HG02885 (cell line): ENCODE measurements around the gene ZC3H6.
A peak's percentile ranks its signal among the peaks of the same experiment; 100 is the strongest.
"Not testable (repeated sequence)": the region's sequence is repeated elsewhere in the genome, so short reads cannot be mapped to it uniquely, and the experiment has no call there.

Experiments
- ATAC-seq: cut with Tn5 transposase; IDR thresholded peaks from one replicate; pipeline ENCODE4 v1.9.1; 2021; ENCODE audit warnings: mild to moderate bottlenecking; ENCODE audit not compliant: unreplicated experiment, poor library complexity

The ZC3H6 gene

GRCh38 chr2:112321375-112322320, 46.3 kb downstream of the ZC3H6 start:
- ATAC-seq, result no peak

GRCh38 chr2:112322919-112323318, 47.5 kb downstream of the ZC3H6 start:
- no peak for ATAC-seq

- ATAC-seq, result no peak
Observed at GRCh38 chr2:112332123-112332696, 56.8 kb downstream of the ZC3H6 start.

- no peak for ATAC-seq
Observed at GRCh38 chr2:112335600-112335999, 60.2 kb downstream of the ZC3H6 start.

GRCh38 chr2:112339986-112340385, 64.6 kb downstream of the ZC3H6 start:
- no peak for ATAC-seq

GRCh38 chr2:112340475-112341267, 65.3 kb downstream of the ZC3H6 start:
- no peak for ATAC-seq

- ATAC-seq, result no peak
Observed at GRCh38 chr2:112342067-112342550, 66.7 kb downstream of the ZC3H6 start.

GRCh38 chr2:112343827-112344585, 68.6 kb downstream of the ZC3H6 start:
- ATAC-seq, result peak; percentile 56

- ATAC-seq, result no peak
Observed at GRCh38 chr2:112345030-112346027, 69.9 kb downstream of the ZC3H6 start.

GRCh38 chr2:112352292-112352691, 76.9 kb downstream of the ZC3H6 start:
- not testable (repeated sequence) for ATAC-seq

GRCh38 chr2:112352809-112353603, 77.6 kb downstream of the ZC3H6 start:
- not testable (repeated sequence) for ATAC-seq

GRCh38 chr2:112354335-112354734, 78.9 kb downstream of the ZC3H6 start:
- ATAC-seq, result not testable (repeated sequence)

- not testable (repeated sequence) for ATAC-seq
Observed at GRCh38 chr2:112360055-112360454, 84.7 kb downstream of the ZC3H6 start.
